ENCODE measurements around the gene YPEL5.

Gene YPEL5

GRCh38 chr2:30177440-30177839 is 30.6 kb downstream of the YPEL5 start:
- TF ChIP-seq, protein P1, sequence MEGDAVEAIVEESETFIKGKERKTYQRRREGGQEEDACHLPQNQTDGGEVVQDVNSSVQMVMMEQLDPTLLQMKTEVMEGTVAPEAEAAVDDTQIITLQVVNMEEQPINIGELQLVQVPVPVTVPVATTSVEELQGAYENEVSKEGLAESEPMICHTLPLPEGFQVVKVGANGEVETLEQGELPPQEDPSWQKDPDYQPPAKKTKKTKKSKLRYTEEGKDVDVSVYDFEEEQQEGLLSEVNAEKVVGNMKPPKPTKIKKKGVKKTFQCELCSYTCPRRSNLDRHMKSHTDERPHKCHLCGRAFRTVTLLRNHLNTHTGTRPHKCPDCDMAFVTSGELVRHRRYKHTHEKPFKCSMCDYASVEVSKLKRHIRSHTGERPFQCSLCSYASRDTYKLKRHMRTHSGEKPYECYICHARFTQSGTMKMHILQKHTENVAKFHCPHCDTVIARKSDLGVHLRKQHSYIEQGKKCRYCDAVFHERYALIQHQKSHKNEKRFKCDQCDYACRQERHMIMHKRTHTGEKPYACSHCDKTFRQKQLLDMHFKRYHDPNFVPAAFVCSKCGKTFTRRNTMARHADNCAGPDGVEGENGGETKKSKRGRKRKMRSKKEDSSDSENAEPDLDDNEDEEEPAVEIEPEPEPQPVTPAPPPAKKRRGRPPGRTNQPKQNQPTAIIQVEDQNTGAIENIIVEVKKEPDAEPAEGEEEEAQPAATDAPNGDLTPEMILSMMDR (conservative IDR thresholded peaks at IDR 0.05; ENCODE audit: low read depth, low read length) = no peak
- Histone ChIP-seq H3K27ac (no peak overlapping the region), H4K20me1 (ENCODE audit: insufficient read depth) (no peaks in the 10 kb centered on the region), H3K4me2 (no peak overlapping the region), H3K4me1 (ENCODE audit: low read depth, poor library complexity, severe bottlenecking) (no peaks in the 10 kb centered on the region), H3K9ac (no peak overlapping the region), H3K27me3 (ENCODE audit: insufficient read depth, low read depth) (no peaks in the 10 kb centered on the region), H3K79me2 (ENCODE audit: insufficient read depth, low read depth) (no peaks in the 10 kb centered on the region), H2AFZ (ENCODE audit: low read depth) (no peak overlapping the region), H3K4me3 (IDR thresholded peaks at IDR 0.05; ENCODE audit: insufficient read depth, low read depth, low read length) (no peak overlapping the region), H3K36me3 (ENCODE audit: insufficient read depth) (no peaks in the 10 kb centered on the region)

GRCh38 chr2:30177956-30178355 is 31.1 kb downstream of the YPEL5 start:
- no peak overlapping the region for H2AFZ ChIP-seq (ENCODE audit: low read depth)
- TF ChIP-seq, protein P1 (conservative IDR thresholded peaks at IDR 0.05; ENCODE audit: low read depth, low read length) = no peak
- no peaks in the 10 kb centered on the region for H3K27me3 ChIP-seq (ENCODE audit: insufficient read depth, low read depth)
- no peak overlapping the region for H3K27ac ChIP-seq
- H3K9ac ChIP-seq = no peak overlapping the region
- no peak overlapping the region for H3K4me2 ChIP-seq
- no peaks in the 10 kb centered on the region for H3K79me2 ChIP-seq (ENCODE audit: insufficient read depth, low read depth)
- H4K20me1 ChIP-seq (ENCODE audit: insufficient read depth) = no peaks in the 10 kb centered on the region
- no peaks in the 10 kb centered on the region for H3K4me1 ChIP-seq (ENCODE audit: low read depth, poor library complexity, severe bottlenecking)
- no peaks in the 10 kb centered on the region for H3K36me3 ChIP-seq (ENCODE audit: insufficient read depth)
- no peak overlapping the region for H3K4me3 ChIP-seq (IDR thresholded peaks at IDR 0.05; ENCODE audit: insufficient read depth, low read depth, low read length)

DNA sequence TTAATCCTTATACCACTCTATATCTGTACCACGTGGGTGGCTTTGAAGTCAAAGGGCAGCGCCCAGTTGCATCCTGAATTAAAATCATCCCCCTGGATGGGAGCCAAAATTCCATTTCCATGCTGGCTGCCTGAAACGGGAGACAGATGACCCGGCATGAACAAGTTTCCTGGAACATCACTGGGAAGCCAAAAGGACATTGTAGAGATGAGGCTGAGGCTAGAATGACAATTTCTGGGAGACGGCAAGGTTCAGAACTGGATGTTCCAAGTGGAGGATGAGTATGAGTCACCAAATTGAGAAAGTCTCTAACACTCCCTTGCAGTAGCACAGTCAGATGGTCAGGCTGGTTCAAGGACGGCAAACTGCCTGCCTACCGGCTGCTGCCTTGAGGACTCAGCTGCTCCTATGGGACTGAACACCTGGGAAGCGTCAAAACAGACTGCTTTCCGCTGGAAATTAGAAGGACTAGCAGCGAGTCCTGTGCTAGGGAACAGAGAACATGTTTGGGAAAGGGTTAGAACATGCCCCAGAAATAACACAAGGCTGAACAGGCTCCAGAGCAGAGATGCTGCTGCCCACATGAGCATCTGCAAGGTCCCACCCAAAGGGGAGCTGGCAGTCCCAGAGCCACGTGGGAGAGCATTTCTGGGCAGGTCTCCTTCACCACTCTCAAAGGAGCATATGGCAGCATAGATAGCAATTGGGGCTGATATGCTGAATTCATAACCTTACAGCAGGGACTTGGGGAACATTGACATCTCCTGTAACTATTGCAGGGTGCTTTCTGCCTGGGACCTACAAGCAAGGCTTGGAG is 32.0 kb downstream of the YPEL5 start:
- Histone ChIP-seq H3K27me3 (ENCODE audit: insufficient read depth, low read depth) (no peaks in the 10 kb centered on the region), H3K79me2 (ENCODE audit: insufficient read depth, low read depth) (no peaks in the 10 kb centered on the region), H3K4me3 (IDR thresholded peaks at IDR 0.05; ENCODE audit: insufficient read depth, low read depth, low read length) (no peak overlapping the region), H3K4me1 (ENCODE audit: low read depth, poor library complexity, severe bottlenecking) (no peaks in the 10 kb centered on the region), H3K36me3 (ENCODE audit: insufficient read depth) (no peaks in the 10 kb centered on the region), H3K9ac (no peak overlapping the region), H2AFZ (ENCODE audit: low read depth) (no peak overlapping the region), H3K4me2 (no peak overlapping the region), H4K20me1 (ENCODE audit: insufficient read depth) (no peaks in the 10 kb centered on the region), H3K27ac (no peak overlapping the region)
- TF ChIP-seq, protein P1 (conservative IDR thresholded peaks at IDR 0.05; ENCODE audit: low read depth, low read length) = no peak

- no peaks in the 10 kb centered on the region for H3K36me3 ChIP-seq (ENCODE audit: insufficient read depth)
These were observed 32.7 kb downstream of the YPEL5 start for GRCh38 chr2:30179536-30179935.

More at GRCh38 chr2:30179536-30179935, 32.7 kb downstream of the YPEL5 start:
- Histone ChIP-seq H3K79me2 (ENCODE audit: insufficient read depth, low read depth) (no peaks in the 10 kb centered on the region), H3K9ac (no peak overlapping the region), H3K27me3 (ENCODE audit: insufficient read depth, low read depth) (no peaks in the 10 kb centered on the region), H3K27ac (no peak overlapping the region), H4K20me1 (ENCODE audit: insufficient read depth) (no peaks in the 10 kb centered on the region), H2AFZ (ENCODE audit: low read depth) (no peak overlapping the region), H3K4me3 (IDR thresholded peaks at IDR 0.05; ENCODE audit: insufficient read depth, low read depth, low read length) (no peak overlapping the region), H3K4me2 (no peak overlapping the region), H3K4me1 (ENCODE audit: low read depth, poor library complexity, severe bottlenecking) (no peaks in the 10 kb centered on the region)
- TF ChIP-seq, protein P1 (conservative IDR thresholded peaks at IDR 0.05; ENCODE audit: low read depth, low read length) = no peak
